HCT116 (cell line): Measurements from ENCODE around the gene PCDHA10. TPM values are rescaled to one million over a fixed set of nuclear protein-coding genes. Genes with fewer than 3 reads are reported as not detected.

ENCODE experiments used
- ATAC-seq: fragments of 200-7000 bp; cut with Tn5 transposase; 2 replicates; pipeline ENCODE4 v1.9.1; 2020; ENCODE audit warnings: mild to moderate bottlenecking, moderate library complexity
- BruUV-seq: library from RNA; stranded (reverse); fragments of 400-500 nt; replicated peaks from 2 replicates; lab custom pipeline; 2021; lab: Mats Ljungman, UMichigan
- CTCF ChIA-PET: fragments of 300-600 bp; sonication (Branson Sonifier 250); formaldehyde crosslinking; loops from one replicate; lab custom pipeline; 2021; ENCODE audit warnings: antibody characterized with exemption; lab: Charles Lee
- POLR2A ChIA-PET: fragments of 300-600, 350-600 bp; sonication (Branson Sonifier 250); formaldehyde crosslinking; loops from one replicate; lab custom pipeline; 2021; ENCODE audit warnings: antibody characterized with exemption; lab: Charles Lee
- RAD21 ChIA-PET, 2 experiments: fragments of 300-600 bp; sonication (Branson Sonifier 250); formaldehyde crosslinking; loops; one replicate each; lab custom pipeline; 2023; ENCODE audit warnings: low total read pairs in 2 of 2; ENCODE audit not compliant: uncharacterized antibody in 2 of 2, unreplicated experiment in 2 of 2, low non-redundant PET in 1 of 2; lab: Charles Lee
- DNase-seq: peaks from one replicate; pipeline ENCODE4 v3.0.0-alpha.2; 2010; ENCODE audit warnings: low read depth, low spot score
- H2AFZ ChIP-seq: fragments of 200-600 bp; shearing (Covaris generic), sonication (generic); 2 replicates; pipeline ENCODE4 v1.6.1; 2017; ENCODE audit warnings: low read depth, mixed run types, mixed read lengths, antibody characterized with exemption, low read length; ENCODE audit not compliant: poor library complexity, severe bottlenecking
- H3K27ac ChIP-seq: 2 replicates; pipeline ENCODE4 v1.5.1; 2012; ENCODE audit warnings: low read depth, low read length
- H3K27me3 ChIP-seq: fragments of 200-600 bp; sonication (generic); 2 replicates; pipeline ENCODE4 v1.6.1; 2016; ENCODE audit warnings: mixed run types, low read length, mixed read lengths; ENCODE audit not compliant: insufficient read depth
- H3K36me3 ChIP-seq, 2 experiments: fragments of 200-500 bp in 1 of 2; fragments of 200-600 bp in 1 of 2; sonication (Bioruptor generic) in 1 of 2; sonication (generic) in 1 of 2; 2 replicates each; pipeline versions ENCODE4 v1.5.1 to v1.6.1; 2014 to 2016; ENCODE audit warnings: low read length in 2 of 2, inconsistent platforms in 1 of 2, mixed read lengths in 1 of 2, mixed run types in 1 of 2; ENCODE audit not compliant: insufficient read depth in 2 of 2, control insufficient read depth in 1 of 2
- H3K4me1 ChIP-seq, 2 experiments: fragments of 200-600 bp in 1 of 2; sonication (generic) in 1 of 2; 2 replicates each; pipeline versions ENCODE4 v1.5.1 to v1.6.1; 2012 to 2017; ENCODE audit warnings: low read length in 2 of 2, inconsistent platforms in 1 of 2, mild to moderate bottlenecking in 1 of 2, mixed read lengths in 1 of 2, mixed run types in 1 of 2, moderate library complexity in 1 of 2; ENCODE audit not compliant: insufficient read depth in 2 of 2, control insufficient read depth in 1 of 2
- H3K4me2 ChIP-seq: fragments of 200-600 bp; sonication (generic); 2 replicates; pipeline ENCODE4 v1.6.1; 2017; ENCODE audit warnings: mixed run types, low read length, mixed read lengths
- H3K4me3 ChIP-seq, 2 experiments: fragments of 200-600 bp in 1 of 2; sonication (generic) in 1 of 2; replicated peaks in 1 of 2; 2 replicates each; pipeline ENCODE4 v1.5.1; 2011 to 2016; ENCODE audit warnings: low read length in 2 of 2, control low read depth in 1 of 2, low read depth in 1 of 2, mild to moderate bottlenecking in 1 of 2, mixed read lengths in 1 of 2, mixed run types in 1 of 2
- H3K79me2 ChIP-seq: fragments of 200-600 bp; sonication (generic); 2 replicates; pipeline ENCODE4 v1.6.1; 2017; ENCODE audit warnings: mild to moderate bottlenecking, mixed run types, low read length, moderate library complexity, mixed read lengths; ENCODE audit not compliant: insufficient read depth
- H3K9ac ChIP-seq: fragments of 200-600 bp; sonication (generic); 2 replicates; pipeline ENCODE4 v1.6.1; 2016; ENCODE audit warnings: low read length, mixed read lengths
- H3K9me2 ChIP-seq: fragments of 200-600 bp; sonication (generic), shearing (Covaris generic); 2 replicates; pipeline ENCODE4 v1.6.1; 2017; ENCODE audit warnings: mixed run types, mild to moderate bottlenecking, moderate library complexity; ENCODE audit not compliant: insufficient read depth
- H3K9me3 ChIP-seq, 2 experiments: fragments of 200-500 bp in 1 of 2; fragments of 200-600 bp in 1 of 2; sonication (Bioruptor generic) in 1 of 2; sonication (generic) in 1 of 2; 2 replicates each; pipeline ENCODE4 v1.6.1; 2014 to 2017; ENCODE audit warnings: low read length in 2 of 2, mixed read lengths in 2 of 2, inconsistent platforms in 1 of 2, low read depth in 1 of 2, mild to moderate bottlenecking in 1 of 2, mixed run types in 1 of 2, moderate library complexity in 1 of 2; ENCODE audit not compliant: control insufficient read depth in 1 of 2, insufficient read depth in 1 of 2
- H4K20me1 ChIP-seq: fragments of 200-600 bp; sonication (generic), shearing (Covaris generic); 2 replicates; pipeline ENCODE4 v1.6.1; 2017; ENCODE audit warnings: mixed run types, mild to moderate bottlenecking, moderate library complexity; ENCODE audit not compliant: insufficient read depth
- CEBPB ChIP-seq: IDR thresholded peaks from 2 replicates; pipeline ENCODE4 v1.6.1; 2012; ENCODE audit warnings: low read depth
- EGR1 ChIP-seq: IDR thresholded peaks from 2 replicates; pipeline ENCODE4 v1.6.1; 2012; ENCODE audit warnings: low read depth
- FOSL1 ChIP-seq: IDR thresholded peaks from 2 replicates; pipeline ENCODE4 v1.6.1; 2012; ENCODE audit warnings: low read depth
- JUND ChIP-seq: IDR thresholded peaks from 2 replicates; pipeline ENCODE4 v1.6.1; 2012
- RAD21 ChIP-seq: IDR thresholded peaks from 2 replicates; pipeline ENCODE4 v1.6.1; 2012; ENCODE audit warnings: low read depth, mild to moderate bottlenecking
- SP1 ChIP-seq: IDR thresholded peaks from 2 replicates; pipeline ENCODE4 v1.6.1; 2012; ENCODE audit warnings: low read depth
- ZFX ChIP-seq: fragments of 450-650 bp; IDR thresholded peaks from 2 replicates; pipeline ENCODE4 v1.6.1; 2017
- ZNF274 ChIP-seq: fragments of 200-500 bp; sonication (Bioruptor generic); IDR thresholded peaks from 2 replicates; pipeline ENCODE4 v1.6.1; 2014; ENCODE audit warnings: mild to moderate bottlenecking, low read depth, low read length, inconsistent platforms
- intact Hi-C: fragments of 100-400 bp; cut with micrococcal nuclease; formaldehyde crosslinking; loops from 2 replicates; pipeline ENCODE4 v1.10.0; 2022
- total RNA-seq: library from RNA; stranded (reverse); gene quantifications from one replicate; pipeline ENCODE4 v1.2.1, GENCODE V29; 2021; ENCODE audit not compliant: unreplicated experiment
- TF ChIP-seq, protein P1 (sequence below): IDR thresholded peaks from 2 replicates; pipeline ENCODE4 v1.6.1; 2011; ENCODE audit warnings: mild to moderate bottlenecking, low read length, moderate library complexity; ENCODE audit not compliant: insufficient replicate concordance; ENCODE audit errors: extremely low read depth
- TF ChIP-seq, protein P2 (sequence below): IDR thresholded peaks from 2 replicates; pipeline ENCODE4 v1.6.1; 2012; ENCODE audit warnings: low read depth
- TF ChIP-seq, protein P3 (sequence below): IDR thresholded peaks from 2 replicates; pipeline ENCODE4 v1.6.1; 2012
- TF ChIP-seq, protein P4 (sequence below): IDR thresholded peaks from 2 replicates; pipeline ENCODE4 v1.6.1; 2012
- TF ChIP-seq, protein P5 (sequence below), 3 experiments: fragments of 200-600 bp in 1 of 3; sonication (generic) in 1 of 3; IDR thresholded peaks in 2 of 3; conservative IDR thresholded peaks in 1 of 3; 2 replicates each; pipeline ENCODE4 v1.5.1; 2012 to 2017; ENCODE audit warnings: low read depth in 2 of 3, low read length in 2 of 3, antibody characterized with exemption in 1 of 3, borderline replicate concordance in 1 of 3, control low read depth in 1 of 3, mild to moderate bottlenecking in 1 of 3, mixed read lengths in 1 of 3, mixed run types in 1 of 3, moderate library complexity in 1 of 3; ENCODE audit not compliant: insufficient read depth in 1 of 3

The PCDHA10 gene
- total RNA-seq, 1 experiment from 2014 or later: 0.05 TPM

DNA sequence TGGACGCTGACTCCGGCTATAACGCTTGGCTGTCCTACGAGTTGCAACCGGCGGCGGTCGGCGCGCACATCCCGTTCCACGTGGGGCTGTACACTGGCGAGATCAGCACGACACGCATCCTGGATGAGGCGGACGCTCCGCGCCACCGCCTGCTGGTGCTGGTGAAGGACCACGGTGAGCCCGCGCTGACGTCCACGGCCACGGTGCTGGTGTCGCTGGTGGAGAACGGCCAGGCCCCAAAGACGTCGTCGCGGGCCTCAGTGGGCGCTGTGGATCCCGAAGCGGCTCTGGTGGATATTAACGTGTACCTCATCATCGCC is 21.5 kb downstream of the PCDHA10 start (continued):
- TF ChIP-seq, protein P1, sequence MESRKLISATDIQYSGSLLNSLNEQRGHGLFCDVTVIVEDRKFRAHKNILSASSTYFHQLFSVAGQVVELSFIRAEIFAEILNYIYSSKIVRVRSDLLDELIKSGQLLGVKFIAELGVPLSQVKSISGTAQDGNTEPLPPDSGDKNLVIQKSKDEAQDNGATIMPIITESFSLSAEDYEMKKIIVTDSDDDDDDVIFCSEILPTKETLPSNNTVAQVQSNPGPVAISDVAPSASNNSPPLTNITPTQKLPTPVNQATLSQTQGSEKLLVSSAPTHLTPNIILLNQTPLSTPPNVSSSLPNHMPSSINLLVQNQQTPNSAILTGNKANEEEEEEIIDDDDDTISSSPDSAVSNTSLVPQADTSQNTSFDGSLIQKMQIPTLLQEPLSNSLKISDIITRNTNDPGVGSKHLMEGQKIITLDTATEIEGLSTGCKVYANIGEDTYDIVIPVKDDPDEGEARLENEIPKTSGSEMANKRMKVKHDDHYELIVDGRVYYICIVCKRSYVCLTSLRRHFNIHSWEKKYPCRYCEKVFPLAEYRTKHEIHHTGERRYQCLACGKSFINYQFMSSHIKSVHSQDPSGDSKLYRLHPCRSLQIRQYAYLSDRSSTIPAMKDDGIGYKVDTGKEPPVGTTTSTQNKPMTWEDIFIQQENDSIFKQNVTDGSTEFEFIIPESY: no peak
- TF ChIP-seq, protein P2, sequence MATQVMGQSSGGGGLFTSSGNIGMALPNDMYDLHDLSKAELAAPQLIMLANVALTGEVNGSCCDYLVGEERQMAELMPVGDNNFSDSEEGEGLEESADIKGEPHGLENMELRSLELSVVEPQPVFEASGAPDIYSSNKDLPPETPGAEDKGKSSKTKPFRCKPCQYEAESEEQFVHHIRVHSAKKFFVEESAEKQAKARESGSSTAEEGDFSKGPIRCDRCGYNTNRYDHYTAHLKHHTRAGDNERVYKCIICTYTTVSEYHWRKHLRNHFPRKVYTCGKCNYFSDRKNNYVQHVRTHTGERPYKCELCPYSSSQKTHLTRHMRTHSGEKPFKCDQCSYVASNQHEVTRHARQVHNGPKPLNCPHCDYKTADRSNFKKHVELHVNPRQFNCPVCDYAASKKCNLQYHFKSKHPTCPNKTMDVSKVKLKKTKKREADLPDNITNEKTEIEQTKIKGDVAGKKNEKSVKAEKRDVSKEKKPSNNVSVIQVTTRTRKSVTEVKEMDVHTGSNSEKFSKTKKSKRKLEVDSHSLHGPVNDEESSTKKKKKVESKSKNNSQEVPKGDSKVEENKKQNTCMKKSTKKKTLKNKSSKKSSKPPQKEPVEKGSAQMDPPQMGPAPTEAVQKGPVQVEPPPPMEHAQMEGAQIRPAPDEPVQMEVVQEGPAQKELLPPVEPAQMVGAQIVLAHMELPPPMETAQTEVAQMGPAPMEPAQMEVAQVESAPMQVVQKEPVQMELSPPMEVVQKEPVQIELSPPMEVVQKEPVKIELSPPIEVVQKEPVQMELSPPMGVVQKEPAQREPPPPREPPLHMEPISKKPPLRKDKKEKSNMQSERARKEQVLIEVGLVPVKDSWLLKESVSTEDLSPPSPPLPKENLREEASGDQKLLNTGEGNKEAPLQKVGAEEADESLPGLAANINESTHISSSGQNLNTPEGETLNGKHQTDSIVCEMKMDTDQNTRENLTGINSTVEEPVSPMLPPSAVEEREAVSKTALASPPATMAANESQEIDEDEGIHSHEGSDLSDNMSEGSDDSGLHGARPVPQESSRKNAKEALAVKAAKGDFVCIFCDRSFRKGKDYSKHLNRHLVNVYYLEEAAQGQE: no peak
- no peak for TF ChIP-seq SP1

DNA sequence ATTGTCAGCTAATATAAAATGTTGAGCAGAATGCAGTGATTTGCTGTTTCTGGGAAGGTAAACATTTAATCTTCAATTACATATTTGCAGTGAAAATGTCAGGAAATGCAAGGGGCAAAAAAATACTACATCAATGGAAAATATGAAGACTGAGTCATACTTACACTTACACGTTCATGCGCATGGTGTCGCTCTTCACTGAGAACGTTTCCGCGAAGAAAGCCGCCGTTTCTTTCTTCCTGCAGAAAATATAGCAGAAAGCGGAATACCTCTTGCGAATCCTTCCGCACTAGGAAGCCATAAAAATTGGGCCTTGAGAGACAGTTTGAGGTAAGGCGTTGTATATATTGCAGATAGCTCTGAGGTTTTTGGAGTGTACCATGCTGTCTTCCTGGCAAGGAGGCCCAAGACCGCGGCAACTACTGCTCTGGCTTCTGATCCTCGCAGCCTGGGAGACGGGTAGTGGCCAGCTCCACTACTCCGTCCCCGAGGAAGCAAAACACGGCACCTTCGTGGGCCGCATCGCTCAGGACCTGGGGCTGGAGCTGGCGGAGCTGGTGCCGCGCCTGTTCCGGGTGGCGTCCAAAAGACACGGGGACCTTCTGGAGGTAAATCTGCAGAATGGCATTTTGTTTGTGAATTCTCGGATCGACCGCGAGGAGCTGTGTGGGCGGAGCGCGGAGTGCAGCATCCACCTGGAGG is 26.3 kb downstream of the PCDHA10 start, which contains the start of gene PCDHA13:
TSS of gene PCDHA13 (plus strand) at position 236 of the 702 bp plus-strand sequence. CDS start at position 381, 145 bp downstream.
- RAD21 ChIA-PET: interaction anchor here in 1 of 2 experiments (1.4 kb wide), 1 partner anchor 159 kb away, joined by 3 read pairs; no protein-coding TSS in a partner anchor
- no peaks in the 10 kb centered on the region for H3K27me3 ChIP-seq
- intact Hi-C loops: loop anchor here (1.0 kb wide), 1 partner anchor 159 kb away; no protein-coding TSS in a partner anchor
- no peak within 1 kb of the TSS for H3K27ac ChIP-seq
- POLR2A ChIA-PET: interaction anchor here (2.1 kb wide), 1 partner anchor 158 kb away, joined by 4 read pairs; no protein-coding TSS in a partner anchor
- H3K4me2 ChIP-seq: no peak within 1 kb of the TSS
- DNase-seq (no peak), ATAC-seq (no peak)
- no peaks in the 10 kb centered on the region for H3K36me3 ChIP-seq
- H3K9ac ChIP-seq: no peak within 1 kb of the TSS
- H4K20me1 ChIP-seq: no peaks in the 10 kb centered on the region
- no TSS peak for BruUV-seq
- CTCF ChIA-PET: interaction anchor here (1.4 kb wide), 1 partner anchor 158 kb away, joined by 3 read pairs; no protein-coding TSS in a partner anchor
- H3K4me1 ChIP-seq: no peaks in the 10 kb centered on the region
- no peaks in the 10 kb centered on the region for H3K79me2 ChIP-seq
- no peak within 1 kb of the TSS for H2AFZ ChIP-seq
- no peak within 1 kb of the TSS for H3K4me3 ChIP-seq
- no peaks in the 10 kb centered on the region for H3K9me3 ChIP-seq
- no peaks in the 10 kb centered on the region; the same call in 1 of the 2 replicates for H3K9me2 ChIP-seq
- TF ChIP-seq JUND: no peak
- no peak for TF ChIP-seq CEBPB
- TF ChIP-seq, protein P3, sequence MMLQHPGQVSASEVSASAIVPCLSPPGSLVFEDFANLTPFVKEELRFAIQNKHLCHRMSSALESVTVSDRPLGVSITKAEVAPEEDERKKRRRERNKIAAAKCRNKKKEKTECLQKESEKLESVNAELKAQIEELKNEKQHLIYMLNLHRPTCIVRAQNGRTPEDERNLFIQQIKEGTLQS: no peak
- TF ChIP-seq EGR1: no peak
- TF ChIP-seq, protein P4, sequence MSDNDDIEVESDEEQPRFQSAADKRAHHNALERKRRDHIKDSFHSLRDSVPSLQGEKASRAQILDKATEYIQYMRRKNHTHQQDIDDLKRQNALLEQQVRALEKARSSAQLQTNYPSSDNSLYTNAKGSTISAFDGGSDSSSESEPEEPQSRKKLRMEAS: no peak
- TF ChIP-seq RAD21: no peak
- no peak for TF ChIP-seq FOSL1
- no peak for TF ChIP-seq ZFX
- TF ChIP-seq, protein P5, sequence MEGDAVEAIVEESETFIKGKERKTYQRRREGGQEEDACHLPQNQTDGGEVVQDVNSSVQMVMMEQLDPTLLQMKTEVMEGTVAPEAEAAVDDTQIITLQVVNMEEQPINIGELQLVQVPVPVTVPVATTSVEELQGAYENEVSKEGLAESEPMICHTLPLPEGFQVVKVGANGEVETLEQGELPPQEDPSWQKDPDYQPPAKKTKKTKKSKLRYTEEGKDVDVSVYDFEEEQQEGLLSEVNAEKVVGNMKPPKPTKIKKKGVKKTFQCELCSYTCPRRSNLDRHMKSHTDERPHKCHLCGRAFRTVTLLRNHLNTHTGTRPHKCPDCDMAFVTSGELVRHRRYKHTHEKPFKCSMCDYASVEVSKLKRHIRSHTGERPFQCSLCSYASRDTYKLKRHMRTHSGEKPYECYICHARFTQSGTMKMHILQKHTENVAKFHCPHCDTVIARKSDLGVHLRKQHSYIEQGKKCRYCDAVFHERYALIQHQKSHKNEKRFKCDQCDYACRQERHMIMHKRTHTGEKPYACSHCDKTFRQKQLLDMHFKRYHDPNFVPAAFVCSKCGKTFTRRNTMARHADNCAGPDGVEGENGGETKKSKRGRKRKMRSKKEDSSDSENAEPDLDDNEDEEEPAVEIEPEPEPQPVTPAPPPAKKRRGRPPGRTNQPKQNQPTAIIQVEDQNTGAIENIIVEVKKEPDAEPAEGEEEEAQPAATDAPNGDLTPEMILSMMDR (IDR thresholded peaks at IDR 0.05 in 2 of 3, conservative IDR thresholded peaks at IDR 0.05 in 1 of 3; ENCODE audit: borderline replicate concordance in 1 of 3, insufficient read depth in 1 of 3, low read depth in 2 of 3, low read length in 2 of 3): no peak
- TF ChIP-seq ZNF274: no peak
